Panc1 (cell line): ENCODE data around the gene S100P. TPM values are rescaled to one million over a fixed set of nuclear protein-coding genes. Genes with fewer than 3 reads are reported as not detected.

ENCODE experiments used
- ATAC-seq: fragments of 200-7000 bp; cut with Tn5 transposase; 2 replicates; pipeline ENCODE4 v1.9.1; 2020; ENCODE audit warnings: mild to moderate bottlenecking, moderate library complexity
- BruUV-seq: library from RNA; stranded (reverse); fragments of 400-500 nt; replicated peaks from 2 replicates; lab custom pipeline; 2021; lab: Mats Ljungman, UMichigan
- CTCF ChIA-PET: fragments of 300-600 bp; sonication (Branson Sonifier 250); formaldehyde crosslinking; loops from one replicate; lab custom pipeline; 2022; ENCODE audit warnings: antibody characterized with exemption; lab: Charles Lee
- POLR2A ChIA-PET: fragments of 300-600 bp; sonication (Branson Sonifier 250); formaldehyde crosslinking; loops from one replicate; lab custom pipeline; 2022; ENCODE audit warnings: antibody characterized with exemption; lab: Charles Lee
- DNase-seq: peaks from one replicate; pipeline ENCODE4 v3.0.0-alpha.2; 2010; ENCODE audit warnings: low read depth, low spot score
- H3K27ac ChIP-seq: 2 replicates; pipeline ENCODE4 v1.5.1; 2011; ENCODE audit warnings: mild to moderate bottlenecking, low read length, inconsistent platforms
- H3K27me3 ChIP-seq: fragments of 200-500 bp; sonication (Bioruptor generic); 2 replicates; pipeline ENCODE4 v1.6.0; 2014; ENCODE audit warnings: low read length, inconsistent platforms; ENCODE audit not compliant: control insufficient read depth, insufficient read depth
- H3K36me3 ChIP-seq: fragments of 200-500 bp; sonication (Bioruptor generic); 2 replicates; pipeline ENCODE4 v1.5.1; 2014; ENCODE audit warnings: inconsistent platforms, mild to moderate bottlenecking, low read length, moderate library complexity; ENCODE audit not compliant: control insufficient read depth, insufficient read depth
- H3K4me1 ChIP-seq: 2 replicates; pipeline ENCODE4 v1.5.1; 2011; ENCODE audit warnings: inconsistent platforms, mild to moderate bottlenecking, low read length, moderate library complexity; ENCODE audit not compliant: control insufficient read depth, insufficient read depth
- H3K4me3 ChIP-seq, 2 experiments: 2 replicates each; pipeline ENCODE4 v1.5.1; 2011 to 2012; ENCODE audit warnings: low read depth in 2 of 2, low read length in 2 of 2, mild to moderate bottlenecking in 2 of 2, inconsistent platforms in 1 of 2, moderate library complexity in 1 of 2
- H3K9me3 ChIP-seq: fragments of 200-500 bp; sonication (Bioruptor generic); 2 replicates; pipeline ENCODE4 v1.5.1; 2014; ENCODE audit warnings: low read depth, mild to moderate bottlenecking, inconsistent platforms, low read length, moderate library complexity; ENCODE audit not compliant: control insufficient read depth, insufficient read depth
- CTCF ChIP-seq: fragments of 450-650 bp; IDR thresholded peaks from 2 replicates; pipeline ENCODE4 v1.5.1; 2017; ENCODE audit warnings: mild to moderate bottlenecking
- POLR2AphosphoS5 ChIP-seq: IDR thresholded peaks from 2 replicates; pipeline ENCODE4 v1.6.1; 2012; ENCODE audit warnings: mild to moderate bottlenecking, low read depth, low read length, moderate library complexity
- SIN3A ChIP-seq: IDR thresholded peaks from 2 replicates; pipeline ENCODE4 v1.6.1; 2012; ENCODE audit warnings: low read depth, mild to moderate bottlenecking, low read length, moderate library complexity, borderline replicate concordance; ENCODE audit not compliant: insufficient read depth
- TCF7L2 ChIP-seq: IDR thresholded peaks from 2 replicates; pipeline ENCODE4 v1.6.1; 2011; ENCODE audit warnings: mild to moderate bottlenecking, low read depth, low read length, inconsistent platforms
- in situ Hi-C: cut with HindIII; loops from 2 replicates; pipeline ENCODE4 v1.10.0; 2016; ENCODE audit warnings: low sequenced_read_pairs, low pct_unique_long_range_greater_than_20kb
- intact Hi-C: fragments of 100-400 bp; cut with micrococcal nuclease; formaldehyde crosslinking; loops from one replicate; pipeline ENCODE4 v1.10.0; 2022; ENCODE audit not compliant: unreplicated experiment
- total RNA-seq: library from RNA; stranded (reverse); gene quantifications from one replicate; pipeline ENCODE4 v1.2.1, GENCODE V29; 2021; ENCODE audit not compliant: unreplicated experiment
- TF ChIP-seq, protein P1 (sequence below), 2 experiments: IDR thresholded peaks; 2 replicates each; pipeline ENCODE4 v1.6.1; 2011 to 2012; ENCODE audit warnings: low read depth in 2 of 2, control low read depth in 1 of 2, low read length in 1 of 2, mild to moderate bottlenecking in 1 of 2, moderate library complexity in 1 of 2; ENCODE audit not compliant: insufficient read depth in 1 of 2

Gene S100P
- total RNA-seq, 1 experiment from 2014 or later: 2.3 TPM

GRCh38 chr4:6740347-6740746, 46.7 kb downstream of the S100P start:
- CTCF ChIA-PET: no interaction called here
- Histone ChIP-seq H3K9me3 (no peaks in the 10 kb centered on the region), H3K4me3 (no peak overlapping the region), H3K4me1 (no peaks in the 10 kb centered on the region), H3K36me3 (no peaks in the 10 kb centered on the region), H3K27ac (no peak overlapping the region), H3K27me3 (no peaks in the 10 kb centered on the region)
- TF ChIP-seq SIN3A (no peak), CTCF (no peak), POLR2AphosphoS5 (no peak), TCF7L2 (no peak)
- TF ChIP-seq, protein P1, sequence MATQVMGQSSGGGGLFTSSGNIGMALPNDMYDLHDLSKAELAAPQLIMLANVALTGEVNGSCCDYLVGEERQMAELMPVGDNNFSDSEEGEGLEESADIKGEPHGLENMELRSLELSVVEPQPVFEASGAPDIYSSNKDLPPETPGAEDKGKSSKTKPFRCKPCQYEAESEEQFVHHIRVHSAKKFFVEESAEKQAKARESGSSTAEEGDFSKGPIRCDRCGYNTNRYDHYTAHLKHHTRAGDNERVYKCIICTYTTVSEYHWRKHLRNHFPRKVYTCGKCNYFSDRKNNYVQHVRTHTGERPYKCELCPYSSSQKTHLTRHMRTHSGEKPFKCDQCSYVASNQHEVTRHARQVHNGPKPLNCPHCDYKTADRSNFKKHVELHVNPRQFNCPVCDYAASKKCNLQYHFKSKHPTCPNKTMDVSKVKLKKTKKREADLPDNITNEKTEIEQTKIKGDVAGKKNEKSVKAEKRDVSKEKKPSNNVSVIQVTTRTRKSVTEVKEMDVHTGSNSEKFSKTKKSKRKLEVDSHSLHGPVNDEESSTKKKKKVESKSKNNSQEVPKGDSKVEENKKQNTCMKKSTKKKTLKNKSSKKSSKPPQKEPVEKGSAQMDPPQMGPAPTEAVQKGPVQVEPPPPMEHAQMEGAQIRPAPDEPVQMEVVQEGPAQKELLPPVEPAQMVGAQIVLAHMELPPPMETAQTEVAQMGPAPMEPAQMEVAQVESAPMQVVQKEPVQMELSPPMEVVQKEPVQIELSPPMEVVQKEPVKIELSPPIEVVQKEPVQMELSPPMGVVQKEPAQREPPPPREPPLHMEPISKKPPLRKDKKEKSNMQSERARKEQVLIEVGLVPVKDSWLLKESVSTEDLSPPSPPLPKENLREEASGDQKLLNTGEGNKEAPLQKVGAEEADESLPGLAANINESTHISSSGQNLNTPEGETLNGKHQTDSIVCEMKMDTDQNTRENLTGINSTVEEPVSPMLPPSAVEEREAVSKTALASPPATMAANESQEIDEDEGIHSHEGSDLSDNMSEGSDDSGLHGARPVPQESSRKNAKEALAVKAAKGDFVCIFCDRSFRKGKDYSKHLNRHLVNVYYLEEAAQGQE (IDR thresholded peaks at IDR 0.05; ENCODE audit: insufficient read depth in 1 of 2, low read depth in 2 of 2, low read length in 1 of 2): no peak
- POLR2A ChIA-PET: no interaction called here
- in situ Hi-C loops: no loop called here
- no peak for ATAC-seq
- no TSS peak for BruUV-seq
- no peak for DNase-seq
- intact Hi-C loops: no loop called here

- no peak overlapping the region for H3K27ac ChIP-seq
- no peak for DNase-seq
- no TSS peak for BruUV-seq
- intact Hi-C loops (no loop called here), in situ Hi-C loops (no loop called here)
- TF ChIP-seq POLR2AphosphoS5 (no peak), TCF7L2 (no peak), CTCF (no peak), SIN3A (no peak)
- TF ChIP-seq, protein P1 (IDR thresholded peaks at IDR 0.05; ENCODE audit: insufficient read depth in 1 of 2, low read depth in 2 of 2, low read length in 1 of 2): no peak
- ATAC-seq: no peak
- no peaks in the 10 kb centered on the region for H3K36me3 ChIP-seq
- H3K27me3 ChIP-seq: no peaks in the 10 kb centered on the region
- POLR2A ChIA-PET: no interaction called here
- H3K4me1 ChIP-seq: peaks cover 4% of the 10 kb centered on the region
- no peak overlapping the region for H3K4me3 ChIP-seq
- H3K9me3 ChIP-seq: no peaks in the 10 kb centered on the region
- CTCF ChIA-PET: no interaction called here
These were observed 48.8 kb downstream of the S100P start for GRCh38 chr4:6742507-6742906.
